ENCODE data around the gene TGFBR3. TPM values are rescaled to one million over a fixed set of nuclear protein-coding genes. Genes with fewer than 3 reads are reported as not detected.
"Not testable (repeated sequence)": the region's sequence is repeated elsewhere in the genome, so short reads cannot be mapped to it uniquely, and the experiment has no call there.

TGFBR3 gene
- total RNA-seq, 1 donor from 2014 or later = 8.9 TPM

DNA sequence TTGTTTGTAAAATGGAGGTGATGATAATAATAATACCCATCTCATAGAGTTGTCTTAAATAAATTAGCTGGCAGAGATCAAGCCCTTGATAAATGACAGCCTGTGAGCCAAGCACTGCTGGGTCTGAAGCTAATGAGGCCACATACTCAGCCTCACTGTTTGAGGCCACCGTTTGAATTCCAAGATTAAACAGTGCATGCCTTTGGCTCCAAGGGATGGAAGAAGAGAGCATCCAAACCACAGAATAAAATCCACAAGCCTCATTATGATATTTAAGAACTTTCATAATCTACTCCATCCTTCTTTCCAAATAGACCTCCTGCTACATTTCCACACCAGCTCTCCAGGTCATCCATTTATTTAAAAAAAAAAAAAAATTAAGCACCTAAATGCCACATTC is 29.0 kb downstream of the TGFBR3 start:
- Mint-ChIP-seq H3K27ac (no peak overlapping the region), H3K9me3 (peaks cover 3% of the 10 kb centered on the region), H3K36me3 (ENCODE audit: low read depth) (peaks cover 11% of the 10 kb centered on the region), H3K4me1 (ENCODE audit: low read depth) (peaks cover 5% of the 10 kb centered on the region), H3K27me3 (ENCODE audit: insufficient read depth) (peaks cover 4% of the 10 kb centered on the region), H3K4me3 (no peak overlapping the region)
- intact Hi-C loops (cut with micrococcal nuclease) = no loop called here
- DNase-seq (ENCODE audit: low spot score) = no peak

DNA sequence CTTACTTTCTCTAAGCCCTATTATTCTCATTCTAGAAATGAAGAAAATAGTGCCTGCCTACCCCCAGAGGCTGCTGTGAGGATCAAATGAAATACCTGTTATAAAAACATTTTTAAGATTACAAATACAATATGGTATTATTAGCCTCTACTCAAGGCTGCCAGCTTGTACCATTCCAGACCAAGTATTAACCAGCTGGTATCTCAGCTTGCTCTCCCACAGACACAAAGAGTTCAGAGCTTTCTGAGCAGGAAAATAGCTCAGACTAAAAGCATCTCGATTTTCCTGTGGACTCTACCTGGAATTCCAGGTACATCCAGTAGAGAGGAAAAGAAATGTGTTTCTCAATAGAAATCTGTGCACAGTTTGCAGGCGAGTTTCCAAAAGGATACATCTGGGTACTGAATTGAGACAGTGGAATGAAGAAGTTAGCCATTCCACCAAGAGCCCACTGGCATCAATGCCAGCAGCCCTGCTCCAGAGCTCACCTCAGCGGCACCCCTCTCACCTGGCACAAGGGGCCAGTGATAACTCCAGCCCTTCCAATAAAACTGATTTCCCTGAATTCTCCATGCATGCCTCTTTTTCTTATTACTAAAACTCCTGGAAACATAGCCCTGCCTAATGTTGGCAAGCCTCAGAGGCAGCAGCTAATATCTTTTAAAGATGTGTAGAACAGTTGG is 31.0 kb downstream of the TGFBR3 start:
- Mint-ChIP-seq H3K4me3 (no peak overlapping the region), H3K27me3 (ENCODE audit: insufficient read depth) (peaks cover 2% of the 10 kb centered on the region), H3K4me1 (ENCODE audit: low read depth) (peaks cover 10% of the 10 kb centered on the region), H3K27ac (no peak overlapping the region), H3K9me3 (peaks cover 3% of the 10 kb centered on the region), H3K36me3 (ENCODE audit: low read depth) (peaks cover 9% of the 10 kb centered on the region)
- DNase-seq (ENCODE audit: low spot score) = no peak
- intact Hi-C loops (cut with micrococcal nuclease) = no loop called here

- intact Hi-C loops (cut with micrococcal nuclease) = no loop called here
- Mint-ChIP-seq H3K9me3 (peaks cover 3% of the 10 kb centered on the region), H3K36me3 (ENCODE audit: low read depth) (no peaks in the 10 kb centered on the region), H3K4me1 (ENCODE audit: low read depth) (peaks cover 7% of the 10 kb centered on the region), H3K27ac (no peak overlapping the region), H3K27me3 (ENCODE audit: insufficient read depth) (peaks cover 2% of the 10 kb centered on the region), H3K4me3 (no peak overlapping the region)
- no peak for DNase-seq (ENCODE audit: low spot score)
Measured at GRCh38 chr1:91853397-91853796, 32.6 kb downstream of the TGFBR3 start.

DNA sequence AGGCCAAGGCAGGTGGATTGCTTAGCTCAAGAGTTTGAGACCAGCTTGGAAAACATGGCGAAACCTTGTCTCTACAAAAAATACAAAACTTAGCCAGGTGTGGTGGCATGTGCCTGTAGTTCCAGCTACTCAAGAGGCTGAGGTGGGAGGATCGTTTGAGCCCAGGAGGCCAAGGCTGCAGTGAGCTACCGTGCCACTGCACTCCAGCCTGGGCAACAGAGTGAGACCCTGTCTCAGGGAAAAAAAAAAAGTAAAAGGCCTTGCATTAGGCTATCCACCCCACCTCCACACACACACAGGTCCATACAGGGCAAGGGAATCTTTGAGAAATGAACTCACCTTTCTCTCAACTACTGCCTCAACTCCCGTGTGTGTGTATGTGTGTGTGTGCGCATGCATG is 33.9 kb downstream of the TGFBR3 start:
- H3K4me1 Mint-ChIP-seq (ENCODE audit: low read depth); H3K36me3 Mint-ChIP-seq (ENCODE audit: low read depth); H3K4me3 Mint-ChIP-seq; H3K27me3 Mint-ChIP-seq (ENCODE audit: insufficient read depth); H3K27ac Mint-ChIP-seq; H3K9me3 Mint-ChIP-seq; intact Hi-C loops (cut with micrococcal nuclease); DNase-seq (ENCODE audit: low spot score): not testable (repeated sequence)

GRCh38 chr1:91851130-91852010 is 34.6 kb downstream of the TGFBR3 start:
- Mint-ChIP-seq H3K9me3 (peaks cover 3% of the 10 kb centered on the region), H3K27me3 (ENCODE audit: insufficient read depth) (peaks cover 2% of the 10 kb centered on the region), H3K4me3 (no peak overlapping the region), H3K4me1 (ENCODE audit: low read depth) (peaks cover 7% of the 10 kb centered on the region), H3K27ac (no peak overlapping the region), H3K36me3 (ENCODE audit: low read depth) (no peaks in the 10 kb centered on the region)
- intact Hi-C loops (cut with micrococcal nuclease) = no loop called here
- no peak for DNase-seq (ENCODE audit: low spot score)

DNA sequence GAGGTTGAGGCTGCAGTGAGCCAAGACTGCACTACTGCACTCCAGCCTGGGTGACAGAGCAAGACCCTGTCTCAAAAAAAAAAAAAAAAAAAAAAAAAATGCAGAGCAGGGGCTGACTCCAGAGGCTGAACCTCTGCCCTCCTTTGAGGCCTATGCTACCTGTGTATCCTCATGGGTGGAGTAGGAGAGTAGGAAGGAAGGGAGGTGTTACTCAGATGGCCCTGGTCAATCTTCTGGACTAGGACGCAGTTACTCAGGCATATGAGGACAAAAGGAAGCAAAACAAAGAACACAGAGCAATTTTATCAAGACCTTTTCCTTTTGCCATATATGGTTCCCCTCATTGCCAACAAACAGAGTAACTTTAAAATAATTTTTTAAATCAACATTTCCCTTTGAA is 35.2 kb downstream of the TGFBR3 start:
- Mint-ChIP-seq H3K36me3 (ENCODE audit: low read depth) (no peaks in the 10 kb centered on the region), H3K27me3 (ENCODE audit: insufficient read depth) (peaks cover under 1% of the 10 kb centered on the region), H3K4me3 (no peak overlapping the region), H3K9me3 (peaks cover 3% of the 10 kb centered on the region), H3K27ac (no peak overlapping the region), H3K4me1 (ENCODE audit: low read depth) (peaks cover 7% of the 10 kb centered on the region)
- intact Hi-C loops (cut with micrococcal nuclease) = no loop called here
- DNase-seq (ENCODE audit: low spot score) = no peak

- no peaks in the 10 kb centered on the region for H3K27me3 Mint-ChIP-seq (ENCODE audit: insufficient read depth)
- H3K9me3 Mint-ChIP-seq = peaks cover 15% of the 10 kb centered on the region
- peaks cover 7% of the 10 kb centered on the region for H3K4me1 Mint-ChIP-seq (ENCODE audit: low read depth)
- no peak overlapping the region for H3K4me3 Mint-ChIP-seq
- intact Hi-C loops (cut with micrococcal nuclease) = no loop called here
- peaks cover 12% of the 10 kb centered on the region for H3K36me3 Mint-ChIP-seq (ENCODE audit: low read depth)
- no peak overlapping the region for H3K27ac Mint-ChIP-seq
- DNase-seq (ENCODE audit: low spot score) = no peak
Measured at GRCh38 chr1:91847851-91848250, 38.1 kb downstream of the TGFBR3 start.

DNA sequence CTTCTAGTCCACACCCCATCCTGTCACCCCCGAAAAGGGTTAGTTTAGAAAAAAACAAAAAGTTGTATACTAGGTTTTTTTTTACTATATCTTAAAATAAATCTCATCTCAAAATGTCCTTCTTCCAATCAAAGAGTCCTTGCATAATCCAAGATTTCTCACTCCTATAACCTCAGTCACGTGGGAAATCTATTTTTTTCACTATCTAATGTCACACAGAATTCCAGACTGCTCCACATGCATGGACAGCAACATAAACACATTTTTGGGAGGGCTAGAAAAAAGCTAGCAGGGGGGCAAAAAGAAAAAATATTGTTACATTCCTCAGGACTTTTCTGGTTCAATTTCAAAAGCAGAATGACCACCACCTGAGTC is 39.3 kb downstream of the TGFBR3 start:
- Mint-ChIP-seq H3K4me3 (no peak overlapping the region), H3K36me3 (ENCODE audit: low read depth) (peaks cover 12% of the 10 kb centered on the region)
- intact Hi-C loops (cut with micrococcal nuclease) = no loop called here

DNA sequence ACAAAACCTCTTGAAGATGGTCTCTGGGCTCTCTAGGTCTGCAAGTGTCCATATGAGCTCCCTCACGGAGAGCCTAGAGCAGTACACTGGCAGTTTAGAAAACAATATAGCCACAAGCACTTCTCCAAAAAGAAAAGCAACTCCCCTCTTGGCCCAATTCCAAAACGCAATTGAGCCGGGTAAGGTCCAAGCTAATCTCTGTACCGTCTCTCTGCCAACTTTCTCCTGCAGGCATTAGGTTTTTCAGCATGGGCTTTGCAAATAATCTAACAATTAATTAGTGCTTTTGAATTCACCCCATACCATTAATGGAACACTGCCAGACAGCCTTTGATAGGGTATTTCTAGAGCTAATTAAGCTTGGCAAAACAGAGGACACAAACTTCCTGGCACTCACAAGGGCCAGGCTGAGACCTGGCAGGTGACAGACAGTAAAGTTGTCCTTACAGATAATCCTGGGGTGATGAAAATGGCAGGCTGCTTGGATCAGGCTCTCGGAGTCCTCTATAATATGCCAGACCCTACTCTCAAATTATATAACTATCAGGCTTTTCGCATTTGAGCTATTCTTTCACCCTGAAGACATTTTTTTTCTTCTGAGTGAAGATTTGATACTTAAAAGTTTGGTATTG is 39.8 kb downstream of the TGFBR3 start:
- H3K27me3 Mint-ChIP-seq (ENCODE audit: insufficient read depth) = no peaks in the 10 kb centered on the region
- intact Hi-C loops (cut with micrococcal nuclease) = no loop called here
- peaks cover 12% of the 10 kb centered on the region for H3K36me3 Mint-ChIP-seq (ENCODE audit: low read depth)
- peaks cover 15% of the 10 kb centered on the region for H3K9me3 Mint-ChIP-seq
- H3K4me1 Mint-ChIP-seq (ENCODE audit: low read depth) = peaks cover 11% of the 10 kb centered on the region
- no peak for DNase-seq (ENCODE audit: low spot score)
- H3K27ac Mint-ChIP-seq = no peak overlapping the region
- no peak overlapping the region for H3K4me3 Mint-ChIP-seq

More for the DNA sequence above, 39.3 kb downstream of the TGFBR3 start:
- DNase-seq (ENCODE audit: low spot score) = no peak
- Mint-ChIP-seq H3K9me3 (peaks cover 15% of the 10 kb centered on the region), H3K27ac (no peak overlapping the region), H3K27me3 (ENCODE audit: insufficient read depth) (no peaks in the 10 kb centered on the region), H3K4me1 (ENCODE audit: low read depth) (peaks cover 16% of the 10 kb centered on the region)

DNA sequence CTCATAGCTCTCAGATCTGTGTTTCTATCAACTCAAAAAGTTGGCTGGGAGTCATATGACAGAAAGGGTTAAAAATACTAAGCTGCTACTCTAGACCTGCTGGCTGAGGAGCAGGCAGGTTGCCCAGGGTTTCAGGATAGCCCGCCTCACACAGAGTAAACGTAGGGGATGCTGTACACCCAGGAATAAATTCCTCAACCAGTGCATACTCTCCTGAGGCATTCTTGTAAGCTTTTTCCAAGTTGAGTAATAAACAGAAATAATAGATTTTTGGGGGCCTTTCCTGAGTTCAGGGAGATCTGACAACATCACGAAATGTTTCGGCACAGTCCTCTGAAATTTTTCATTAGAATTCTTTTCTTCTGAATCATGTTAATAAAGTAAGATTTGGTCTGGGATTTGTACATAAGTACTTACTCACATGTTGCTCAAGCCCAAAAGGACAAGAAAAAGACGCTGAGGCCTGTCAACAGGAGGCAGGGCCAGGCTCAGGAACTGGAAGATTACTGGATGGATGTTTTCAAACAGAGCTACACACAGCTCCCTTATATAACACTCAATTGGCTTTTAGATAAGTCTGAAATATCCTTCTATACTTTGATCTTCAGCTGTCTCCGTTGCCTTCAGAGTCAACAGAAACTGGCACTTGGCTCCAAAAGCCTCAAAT is 41.0 kb downstream of the TGFBR3 start:
- DNase-seq (ENCODE audit: low spot score) = no peak
- Mint-ChIP-seq H3K27ac (no peak overlapping the region), H3K9me3 (peaks cover 15% of the 10 kb centered on the region), H3K4me3 (no peak overlapping the region), H3K27me3 (ENCODE audit: insufficient read depth) (no peaks in the 10 kb centered on the region), H3K4me1 (ENCODE audit: low read depth) (peaks cover 8% of the 10 kb centered on the region), H3K36me3 (ENCODE audit: low read depth) (peaks cover 12% of the 10 kb centered on the region)
- intact Hi-C loops (cut with micrococcal nuclease) = no loop called here

DNA sequence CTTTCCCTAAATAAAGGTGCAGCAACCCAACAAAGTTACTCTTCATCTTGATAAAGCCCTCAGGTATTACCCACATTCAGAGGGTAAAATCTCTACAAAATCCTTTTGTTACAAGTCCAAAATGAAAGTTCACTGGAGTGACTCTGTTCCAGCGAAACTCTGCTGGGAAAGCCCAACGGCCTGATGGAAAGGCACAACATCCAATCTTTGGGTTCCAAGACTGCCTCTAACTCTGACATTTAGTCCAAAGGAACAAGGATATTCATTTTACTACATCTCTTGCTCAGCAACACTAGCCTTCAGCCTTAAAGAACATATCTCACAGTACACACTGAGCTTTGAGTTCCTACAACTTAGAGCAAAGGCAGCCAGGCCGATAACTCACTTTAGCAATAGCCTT is 42.1 kb downstream of the TGFBR3 start:
- Mint-ChIP-seq H3K27me3 (ENCODE audit: insufficient read depth) (peaks cover 3% of the 10 kb centered on the region), H3K27ac (no peak overlapping the region), H3K36me3 (ENCODE audit: low read depth) (peaks cover 12% of the 10 kb centered on the region), H3K4me3 (no peak overlapping the region), H3K9me3 (peaks cover 15% of the 10 kb centered on the region), H3K4me1 (ENCODE audit: low read depth) (peaks cover 8% of the 10 kb centered on the region)
- DNase-seq (ENCODE audit: low spot score) = no peak
- intact Hi-C loops (cut with micrococcal nuclease) = no loop called here

DNA sequence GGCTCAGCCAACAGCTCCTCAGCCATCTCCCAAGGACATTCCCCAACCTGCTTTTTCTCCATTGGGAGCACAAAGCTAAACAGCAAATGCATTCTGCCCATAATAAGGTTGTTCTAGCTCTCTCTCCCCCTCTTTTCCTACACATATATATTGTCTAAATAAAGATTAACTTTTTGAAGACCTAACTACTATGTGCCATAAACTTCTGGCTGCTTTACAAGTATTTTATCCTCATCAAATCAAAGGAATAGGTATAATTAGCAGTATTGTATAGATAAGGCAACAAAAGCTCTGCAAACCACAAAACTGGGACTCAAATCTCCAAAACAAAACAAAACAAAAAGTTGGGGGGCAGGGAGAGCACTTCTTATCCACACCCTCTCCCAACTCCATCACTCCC is 43.4 kb downstream of the TGFBR3 start:
- Mint-ChIP-seq H3K27me3 (ENCODE audit: insufficient read depth) (peaks cover 6% of the 10 kb centered on the region), H3K36me3 (ENCODE audit: low read depth) (peaks cover 12% of the 10 kb centered on the region), H3K27ac (no peak overlapping the region), H3K4me3 (no peak overlapping the region), H3K4me1 (ENCODE audit: low read depth) (peaks cover 8% of the 10 kb centered on the region), H3K9me3 (peaks cover 15% of the 10 kb centered on the region)
- no peak for DNase-seq (ENCODE audit: low spot score)
- intact Hi-C loops (cut with micrococcal nuclease) = no loop called here

DNA sequence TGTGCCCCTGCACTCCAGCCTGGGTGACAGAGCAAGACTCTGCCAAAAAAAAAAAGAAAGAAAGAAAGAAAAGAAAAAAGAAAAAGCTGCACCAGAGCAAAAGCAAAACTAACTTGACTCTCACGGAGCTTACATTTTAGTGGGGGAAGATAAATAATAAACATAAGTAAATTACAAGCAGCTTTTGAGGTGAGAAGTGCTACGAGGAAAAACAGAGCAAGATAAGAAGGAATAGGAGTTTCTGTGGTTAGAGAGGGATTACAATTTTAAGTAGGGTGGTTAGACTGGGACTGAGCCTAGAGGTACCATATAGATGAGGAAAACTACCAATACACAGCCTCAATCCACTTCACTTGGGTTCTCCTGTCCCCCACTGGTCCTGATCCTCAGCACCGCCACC is 43.9 kb downstream of the TGFBR3 start:
- peaks cover 6% of the 10 kb centered on the region for H3K27me3 Mint-ChIP-seq (ENCODE audit: insufficient read depth)
- no peak overlapping the region for H3K27ac Mint-ChIP-seq
- H3K9me3 Mint-ChIP-seq = peaks cover 15% of the 10 kb centered on the region
- H3K4me3 Mint-ChIP-seq = no peak overlapping the region
- H3K4me1 Mint-ChIP-seq (ENCODE audit: low read depth) = peaks cover 8% of the 10 kb centered on the region
- no peak for DNase-seq (ENCODE audit: low spot score)
- intact Hi-C loops (cut with micrococcal nuclease) = no loop called here
- H3K36me3 Mint-ChIP-seq (ENCODE audit: low read depth) = peaks cover 12% of the 10 kb centered on the region

Measured in activated T-helper 1 cell treated with anti-CD3 and anti-CD28 coated beads, Interleukin-12 subunit alpha, Interleukin-12 subunit beta, Interleukin-2, Interleukin-4 antibody, amounts not matched to agents 30 ng/mL and 10 ng/mL and 1 ng/mL, durations not matched to agents 14 hours and 24 hours and 36 hours (primary cell).